B cell (primary cell): ENCODE results near the gene TOP1. TPM values are rescaled to one million over a fixed set of nuclear protein-coding genes. Genes with fewer than 3 reads are reported as not detected.
A peak's percentile ranks its signal among the peaks of the same experiment; 100 is the strongest.
"Not testable (repeated sequence)": the region's sequence is repeated elsewhere in the genome, so short reads cannot be mapped to it uniquely, and the experiment has no call there.

ENCODE experiments used
- ATAC-seq: fragments of 200-7000 bp; cut with Tn5 transposase; one replicate; pipeline ENCODE4 v1.10.0; 2021; ENCODE audit warnings: low read depth, mild to moderate bottlenecking, moderate number of reproducible peaks, moderate library complexity
- CTCF ChIA-PET: fragments of 350-600 bp; sonication (Branson Sonifier 250); formaldehyde crosslinking; loops from one replicate; lab custom pipeline; 2021; ENCODE audit warnings: antibody characterized with exemption, inconsistent platforms; lab: Charles Lee
- POLR2A ChIA-PET: fragments of 350-600 bp; sonication (Branson Sonifier 250); formaldehyde crosslinking; loops from one replicate; lab custom pipeline; 2021; ENCODE audit warnings: antibody characterized with exemption; lab: Charles Lee
- DNase-seq: peaks from one replicate; pipeline ENCODE4 v3.0.0; 2013
- H2AFZ ChIP-seq: 2 replicates; pipeline ENCODE4 v1.6.1; 2012; ENCODE audit warnings: mild to moderate bottlenecking, low read depth, low read length; ENCODE audit not compliant: insufficient read depth, poor library complexity, severe bottlenecking
- H3K27ac ChIP-seq, 2 donors: 1 replicate in 1 of 2; 2 replicates in 1 of 2; pipeline ENCODE4 v1.5.1; 2012 to 2013; ENCODE audit warnings: low read length in 2 of 2, mild to moderate bottlenecking in 2 of 2, moderate library complexity in 1 of 2
- H3K27me3 ChIP-seq, 4 experiments: fragments of 200-600 bp in 1 of 4; sonication (generic) in 1 of 4; replicated peaks in 1 of 4; 1 replicate in 2 of 4; 2 replicates in 2 of 4; pipeline versions ENCODE4 v1.6.1 to v1.7.0; 2013 to 2016; ENCODE audit warnings: low read length in 3 of 4, mild to moderate bottlenecking in 2 of 4, mixed read lengths in 1 of 4, moderate library complexity in 1 of 4; ENCODE audit not compliant: insufficient read depth in 4 of 4, control insufficient read depth in 3 of 4; ENCODE audit errors: control extremely low read depth in 1 of 4
- H3K36me3 ChIP-seq, 2 experiments: replicated peaks in 1 of 2; 1 replicate in 1 of 2; 2 replicates in 1 of 2; pipeline versions ENCODE4 v1.6.1 to v1.7.1; 2013; ENCODE audit warnings: low read length in 1 of 2; ENCODE audit not compliant: insufficient read depth in 2 of 2, control insufficient read depth in 1 of 2; ENCODE audit errors: control extremely low read depth in 1 of 2, extremely low read depth in 1 of 2
- H3K4me1 ChIP-seq, 2 donors: fragments of 200-600 bp in 1 of 2; sonication (generic) in 1 of 2; 1 replicate in 1 of 2; 2 replicates in 1 of 2; pipeline versions ENCODE4 v1.5.1 to v1.6.1; 2013 to 2017; ENCODE audit warnings: low read length in 2 of 2; ENCODE audit not compliant: control insufficient read depth in 2 of 2, insufficient read depth in 2 of 2
- H3K4me2 ChIP-seq: replicated peaks from 2 replicates; pipeline ENCODE3; 2012; ENCODE audit warnings: mild to moderate bottlenecking, low read depth, low read length; ENCODE audit not compliant: poor library complexity, severe bottlenecking
- H3K4me3 ChIP-seq, 5 experiments: fragments of 200-600 bp in 1 of 5; sonication (generic) in 1 of 5; 1 replicate in 3 of 5; 2 replicates in 2 of 5; pipeline versions ENCODE4 v1.5.1 to v1.7.0; 2011 to 2016; ENCODE audit warnings: low read length in 4 of 5, mild to moderate bottlenecking in 4 of 5, low read depth in 2 of 5, control low read depth in 1 of 5, moderate library complexity in 1 of 5; ENCODE audit not compliant: insufficient read depth in 1 of 5; ENCODE audit errors: control extremely low read depth in 1 of 5, extremely low read depth in 1 of 5
- H3K79me2 ChIP-seq: fragments of 200-600 bp; sonication (generic); one replicate; pipeline ENCODE4 v1.6.0; 2016; ENCODE audit warnings: low read length; ENCODE audit not compliant: control insufficient read depth, insufficient read depth
- H3K9ac ChIP-seq: fragments of 200-600 bp; sonication (generic); 2 replicates; pipeline ENCODE4 v1.6.1; 2017; ENCODE audit warnings: mild to moderate bottlenecking, low read length, moderate library complexity
- H3K9me3 ChIP-seq, 3 donors: one replicate each; pipeline versions ENCODE4 v1.6.1 to v1.7.1; 2013; ENCODE audit warnings: low read length in 2 of 3; ENCODE audit not compliant: control insufficient read depth in 2 of 3, insufficient read depth in 1 of 3; ENCODE audit errors: control extremely low read depth in 1 of 3
- H4K20me1 ChIP-seq: 2 replicates; pipeline ENCODE4 v1.6.0; 2012; ENCODE audit warnings: mild to moderate bottlenecking, low read length; ENCODE audit not compliant: insufficient read depth, control insufficient read depth, poor library complexity, severe bottlenecking
- H3K27ac Mint-ChIP-seq: one replicate; pipeline ENCODE4 v1.8.0; 2021; ENCODE audit warnings: mixed read lengths
- H3K27me3 Mint-ChIP-seq: one replicate; pipeline ENCODE4 v1.8.0; 2021; ENCODE audit warnings: mixed read lengths
- H3K4me1 Mint-ChIP-seq: one replicate; pipeline ENCODE4 v1.8.0; 2021; ENCODE audit warnings: mixed read lengths
- H3K4me3 Mint-ChIP-seq: one replicate; pipeline ENCODE4 v1.8.0; 2021; ENCODE audit warnings: mixed read lengths
- H3K9me3 Mint-ChIP-seq: one replicate; pipeline ENCODE4 v1.8.0; 2022; ENCODE audit warnings: mixed read lengths; ENCODE audit not compliant: insufficient read depth
- EZH2 ChIP-seq: IDR thresholded peaks from 2 replicates; pipeline ENCODE4 v1.6.1; 2012; ENCODE audit warnings: borderline replicate concordance, low read depth, mild to moderate bottlenecking, moderate library complexity, low read length; ENCODE audit not compliant: insufficient read depth, poor library complexity, severe bottlenecking
- WGBS: methylation state at CpG from one replicate; pipeline ENCODE4 v1.1.5; 2013; ENCODE audit warnings: missing lambda C conversion rate; ENCODE audit not compliant: insufficient coverage; 5-methylcytosine and 5-hydroxymethylcytosine counted together
- intact Hi-C: fragments of 100-400 bp; cut with micrococcal nuclease; formaldehyde crosslinking; loops from one replicate; pipeline ENCODE4 v1.10.0; 2022
- polyA plus RNA-seq: library from polyadenylated mRNA; depleted of rRNA; stranded (reverse); fragments of >200 nt; gene quantifications from 2 replicates; pipeline ENCODE4 v1.2.3, GENCODE V29; 2012
- total RNA-seq, 2 donors: library from RNA; stranded (reverse); fragments of 120-200 nt in 1 of 2; gene quantifications; 1 replicate in 1 of 2; 2 replicates in 1 of 2; pipeline versions ENCODE4 v1.2.3 to v1.2.4, GENCODE V29; 2013 to 2022
- TF ChIP-seq, protein P1 (sequence below): fragments of 200-600 bp; IDR thresholded peaks from one replicate; pipeline ENCODE4 v1.8.0; 2022; ENCODE audit warnings: antibody characterized with exemption, mild to moderate bottlenecking

TOP1 gene
- total and polyA plus RNA-seq, 2 donors (not counting 1 experiment from before 2014, with no cell fraction given) = 5.4 to 44.9 TPM

DNA sequence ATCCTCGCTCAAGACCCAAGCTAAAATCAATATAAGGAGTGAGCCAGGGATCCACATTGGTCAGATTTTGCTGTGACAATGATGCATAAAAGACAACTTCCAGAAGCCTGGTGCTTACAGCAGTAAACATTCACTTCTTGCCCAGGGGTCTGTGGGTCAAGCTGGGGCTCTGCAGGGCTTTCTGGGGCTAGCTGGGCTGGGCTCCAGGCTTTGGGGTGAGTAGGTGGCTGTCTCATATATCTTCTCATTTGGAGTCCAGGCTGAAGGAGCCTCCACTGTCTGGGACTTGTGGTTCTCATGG, 25.8 kb upstream of the TOP1 start:
- no peak overlapping the region for H3K27ac ChIP-seq
- H3K79me2 ChIP-seq = no peaks in the 10 kb centered on the region
- no peaks in the 10 kb centered on the region for H4K20me1 ChIP-seq
- Mint-ChIP-seq H3K27ac (peak overlapping the region; percentile 86), H3K27me3 (no peaks in the 10 kb centered on the region), H3K4me3 (no peak overlapping the region), H3K4me1 (peaks cover 18% of the 10 kb centered on the region), H3K9me3 (peaks cover 2% of the 10 kb centered on the region)
- H3K4me3 ChIP-seq = no peak overlapping the region
- ChIA-PET CTCF (interaction anchor here (0.6 kb wide), 1 partner anchor 34 kb away, joined by 3 read pairs; no protein-coding TSS in a partner anchor), POLR2A (interaction anchor here (0.5 to 1.8 kb wide), 2 partner anchors 9 to 15 kb away, joined by 3 to 8 read pairs; no protein-coding TSS in a partner anchor)
- peaks cover 8 to 13% of the 10 kb centered on the region in 2 donors for H3K4me1 ChIP-seq
- no peaks in the 10 kb centered on the region for H3K36me3 ChIP-seq
- WGBS = no CpG with 5 or more reads among the region's 1 CpG
- no peak for ATAC-seq
- TF ChIP-seq, protein P1, sequence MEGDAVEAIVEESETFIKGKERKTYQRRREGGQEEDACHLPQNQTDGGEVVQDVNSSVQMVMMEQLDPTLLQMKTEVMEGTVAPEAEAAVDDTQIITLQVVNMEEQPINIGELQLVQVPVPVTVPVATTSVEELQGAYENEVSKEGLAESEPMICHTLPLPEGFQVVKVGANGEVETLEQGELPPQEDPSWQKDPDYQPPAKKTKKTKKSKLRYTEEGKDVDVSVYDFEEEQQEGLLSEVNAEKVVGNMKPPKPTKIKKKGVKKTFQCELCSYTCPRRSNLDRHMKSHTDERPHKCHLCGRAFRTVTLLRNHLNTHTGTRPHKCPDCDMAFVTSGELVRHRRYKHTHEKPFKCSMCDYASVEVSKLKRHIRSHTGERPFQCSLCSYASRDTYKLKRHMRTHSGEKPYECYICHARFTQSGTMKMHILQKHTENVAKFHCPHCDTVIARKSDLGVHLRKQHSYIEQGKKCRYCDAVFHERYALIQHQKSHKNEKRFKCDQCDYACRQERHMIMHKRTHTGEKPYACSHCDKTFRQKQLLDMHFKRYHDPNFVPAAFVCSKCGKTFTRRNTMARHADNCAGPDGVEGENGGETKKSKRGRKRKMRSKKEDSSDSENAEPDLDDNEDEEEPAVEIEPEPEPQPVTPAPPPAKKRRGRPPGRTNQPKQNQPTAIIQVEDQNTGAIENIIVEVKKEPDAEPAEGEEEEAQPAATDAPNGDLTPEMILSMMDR = no peak
- TF ChIP-seq EZH2 = no peak
- peaks cover 0 to 14% (median 8%) of the 10 kb centered on the region in 3 donors for H3K9me3 ChIP-seq
- no peak overlapping the region for H3K4me2 ChIP-seq
- no peaks in the 10 kb centered on the region for H3K27me3 ChIP-seq
- no peak overlapping the region for H3K9ac ChIP-seq
- DNase-seq = no peak
- intact Hi-C loops = no loop called here
- peak overlapping the region; percentile 53 for H2AFZ ChIP-seq

DNA sequence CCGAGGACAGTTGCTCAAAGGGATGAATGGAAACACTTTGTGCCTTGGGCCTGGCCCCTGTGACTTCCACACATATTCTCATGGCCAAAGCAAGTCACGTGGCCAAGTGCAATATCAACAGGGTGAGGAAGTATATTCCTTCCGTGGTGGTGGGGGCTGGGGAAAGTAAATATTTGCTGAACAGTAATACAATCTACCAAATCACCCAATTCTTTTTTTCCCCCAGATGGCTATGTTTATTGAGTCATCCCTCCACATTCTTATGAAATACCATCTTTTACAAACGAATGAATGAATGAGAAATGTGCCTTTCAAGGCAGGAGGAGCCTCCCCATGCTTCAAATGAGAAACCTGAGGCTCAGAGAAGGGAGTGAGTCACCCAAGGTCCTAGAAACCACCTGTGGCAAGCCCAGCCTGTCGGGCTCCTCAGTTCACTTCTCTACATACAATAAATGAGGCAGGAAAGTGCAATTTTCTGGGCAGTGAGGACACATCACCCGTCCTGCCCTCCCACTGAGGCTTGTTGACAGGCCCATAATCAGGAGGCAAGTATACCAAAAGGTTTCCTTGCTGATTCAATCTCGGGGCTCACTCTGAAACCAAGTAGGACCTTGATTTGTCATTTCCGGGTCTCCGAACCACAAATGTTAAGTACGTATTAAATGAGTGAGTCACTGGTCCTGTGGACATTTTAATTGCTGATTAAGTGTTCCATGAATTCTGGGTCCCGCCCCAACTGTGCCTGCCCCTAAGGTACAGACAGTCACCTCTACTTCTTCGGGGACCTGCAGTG, 25.3 kb upstream of the TOP1 start:
- Histone ChIP-seq H3K27me3 (no peaks in the 10 kb centered on the region), H4K20me1 (no peaks in the 10 kb centered on the region), H3K4me2 (peak overlapping the region; percentile 46), H3K4me1 (peaks cover 13 to 18% of the 10 kb centered on the region in 2 donors), H3K9me3 (peaks cover 0 to 14% (median 8%) of the 10 kb centered on the region in 3 donors), H3K4me3 (no peak overlapping the region), H3K27ac (no peak overlapping the region), H3K79me2 (no peaks in the 10 kb centered on the region), H3K36me3 (no peaks in the 10 kb centered on the region), H3K9ac (peak overlapping the region; percentile 21), H2AFZ (peak overlapping the region; percentile 53)
- 57% methylated on average over 8 of the region's 12 CpGs for WGBS
- Mint-ChIP-seq H3K9me3 (peaks cover 2% of the 10 kb centered on the region), H3K4me3 (peak overlapping the region; percentile 72), H3K4me1 (peaks cover 24% of the 10 kb centered on the region), H3K27me3 (no peaks in the 10 kb centered on the region), H3K27ac (peak overlapping the region; percentile 86)
- ATAC-seq = peak; percentile 83
- DNase-seq = peak; percentile 40
- TF ChIP-seq, protein P1 = no peak
- no peak for TF ChIP-seq EZH2
- intact Hi-C loops = no loop called here
- ChIA-PET POLR2A (no interaction called here), CTCF (no interaction called here)

DNA sequence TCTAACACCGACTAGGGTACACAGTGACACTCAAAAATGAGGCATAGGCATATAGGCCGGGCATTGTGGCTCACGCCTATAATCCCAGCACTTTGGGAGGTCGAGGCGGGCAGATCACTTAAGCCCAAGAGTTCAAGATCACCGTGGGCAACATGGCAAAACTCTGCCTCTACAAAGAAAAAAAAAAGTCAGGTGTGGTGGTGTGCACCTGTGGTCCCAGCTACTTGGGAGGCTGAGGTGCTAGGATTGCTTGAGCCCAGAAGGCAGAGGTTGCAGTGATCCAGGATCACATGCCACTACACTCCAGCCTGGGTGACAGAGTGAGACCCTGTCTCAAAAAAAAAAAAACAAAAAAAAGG, 24.7 kb upstream of the TOP1 start:
- H3K27me3 ChIP-seq, POLR2A ChIA-PET, H3K4me3 ChIP-seq, H3K27me3 Mint-ChIP-seq, H3K36me3 ChIP-seq, H3K27ac ChIP-seq, H3K9me3 Mint-ChIP-seq, DNase-seq, H4K20me1 ChIP-seq, ATAC-seq, H3K79me2 ChIP-seq, H3K9ac ChIP-seq, intact Hi-C loops: not testable (repeated sequence)
- Histone ChIP-seq H2AFZ (peak overlapping the region; percentile 53), H3K4me2 (peak overlapping the region; percentile 46), H3K4me1 (peaks cover 16 to 22% of the 10 kb centered on the region in 2 donors), H3K9me3 (peaks cover 0 to 14% (median 8%) of the 10 kb centered on the region in 3 donors)
- H3K4me3 Mint-ChIP-seq = peak overlapping the region; percentile 72
- 100% methylated on average over 2 of the region's 6 CpGs for WGBS
- CTCF ChIA-PET = interaction anchor here (0.6 kb wide), 1 partner anchor 13 kb away, joined by 3 read pairs; no protein-coding TSS in a partner anchor
- H3K4me1 Mint-ChIP-seq = peaks cover 27% of the 10 kb centered on the region
- H3K27ac Mint-ChIP-seq = peak overlapping the region; percentile 86
